H1 (cell line): ENCODE data around the gene TFPI2. TPM values are rescaled to one million over a fixed set of nuclear protein-coding genes. Genes with fewer than 3 reads are reported as not detected.

ENCODE experiments used
- CTCF ChIA-PET: fragments of 300-600 bp; sonication (Branson Sonifier 250); formaldehyde crosslinking; loops from one replicate; lab custom pipeline; 2021; ENCODE audit not compliant: partially characterized antibody; lab: Charles Lee
- POLR2A ChIA-PET: fragments of 300-600 bp; sonication (Branson Sonifier 250); formaldehyde crosslinking; loops from one replicate; lab custom pipeline; 2021; ENCODE audit warnings: inconsistent platforms; ENCODE audit not compliant: partially characterized antibody; lab: Charles Lee
- DNase-seq, 2 experiments: peaks; one replicate each; pipeline versions ENCODE4 v3.0.0 to v3.0.0-alpha.2; 2010 to 2022; ENCODE audit warnings: low spot score in 2 of 2, low read depth in 1 of 2, mixed read lengths in 1 of 2
- FAIRE-seq: peaks from 2 replicates; lab custom pipeline; 2011; peaks lifted over from hg19 to GRCh38; lab: Jason Lieb, UNC
- H2AFZ ChIP-seq: 2 replicates; pipeline ENCODE4 v1.8.1; 2012; ENCODE audit warnings: low read length, inconsistent platforms
- H2AK5ac ChIP-seq: 2 replicates; pipeline ENCODE4 v1.6.1; 2013; ENCODE audit warnings: low read depth, low read length
- H2BK120ac ChIP-seq: replicated peaks from 2 replicates; pipeline ENCODE3; 2013; ENCODE audit warnings: low read depth, low read length, inconsistent platforms
- H2BK12ac ChIP-seq: 2 replicates; pipeline ENCODE4 v1.6.1; 2013; ENCODE audit warnings: low read depth, low read length
- H2BK15ac ChIP-seq: 2 replicates; pipeline ENCODE4 v1.6.1; 2013; ENCODE audit warnings: low read length
- H2BK20ac ChIP-seq: 2 replicates; pipeline ENCODE4 v1.6.1; 2013; ENCODE audit warnings: low read length
- H2BK5ac ChIP-seq: 2 replicates; pipeline ENCODE4 v1.6.1; 2013; ENCODE audit warnings: low read depth, low read length
- H3K14ac ChIP-seq: 2 replicates; pipeline ENCODE4 v1.6.1; 2013; ENCODE audit warnings: inconsistent platforms; ENCODE audit not compliant: insufficient read length
- H3K18ac ChIP-seq: 2 replicates; pipeline ENCODE4 v1.6.1; 2013; ENCODE audit warnings: low read length; ENCODE audit errors: extremely low read depth
- H3K23ac ChIP-seq: 2 replicates; pipeline ENCODE4 v1.6.1; 2013; ENCODE audit warnings: inconsistent platforms; ENCODE audit not compliant: insufficient read length
- H3K23me2 ChIP-seq: 2 replicates; pipeline ENCODE4 v1.6.1; 2013; ENCODE audit warnings: low read depth, low read length
- H3K27ac ChIP-seq: 2 replicates; pipeline ENCODE4 v1.6.1; 2011; ENCODE audit warnings: low read depth, low read length, inconsistent platforms
- H3K27me3 ChIP-seq, 4 experiments: replicated peaks in 1 of 4; 1 replicate in 1 of 4; 2 replicates in 3 of 4; pipeline versions ENCODE4 v1.6.1 to v1.8.1; 2011 to 2013; ENCODE audit warnings: low read length in 3 of 4, mild to moderate bottlenecking in 3 of 4, inconsistent platforms in 2 of 4, mixed read lengths in 2 of 4, moderate library complexity in 1 of 4; ENCODE audit not compliant: control insufficient read depth in 3 of 4, insufficient read depth in 3 of 4; ENCODE audit errors: extremely low read depth in 1 of 4
- H3K36me3 ChIP-seq, 4 experiments: 2 replicates each; pipeline versions ENCODE4 v1.6.1 to v1.8.1; 2011 to 2013; ENCODE audit warnings: mild to moderate bottlenecking in 4 of 4, low read length in 3 of 4, moderate library complexity in 2 of 4, control low read depth in 1 of 4, inconsistent platforms in 1 of 4; ENCODE audit not compliant: insufficient read depth in 4 of 4, control insufficient read depth in 2 of 4
- H3K4ac ChIP-seq: replicated peaks from 2 replicates; pipeline ENCODE3; 2013; ENCODE audit warnings: low read length, low read depth, mixed read lengths, inconsistent platforms; ENCODE audit not compliant: insufficient read length
- H3K4me1 ChIP-seq, 4 experiments: replicated peaks in 1 of 4; 1 replicate in 1 of 4; 2 replicates in 3 of 4; pipeline versions ENCODE4 v1.6.1 to v1.8.1; 2011 to 2013; ENCODE audit warnings: low read length in 3 of 4, inconsistent platforms in 2 of 4, mixed read lengths in 1 of 4; ENCODE audit not compliant: insufficient read depth in 4 of 4, control insufficient read depth in 3 of 4
- H3K4me2 ChIP-seq, 2 experiments: 2 replicates each; pipeline versions ENCODE4 v1.6.1 to v1.8.1; 2011 to 2013; ENCODE audit warnings: low read depth in 2 of 2, low read length in 2 of 2, control low read depth in 1 of 2, inconsistent platforms in 1 of 2, mild to moderate bottlenecking in 1 of 2; ENCODE audit not compliant: insufficient read depth in 1 of 2
- H3K4me3 ChIP-seq, 4 experiments: fragments of 200-600, 300-600 bp in 1 of 4; sonication (generic), shearing (Covaris generic), sonication (Bioruptor Twin) in 1 of 4; 2 replicates each; pipeline versions ENCODE4 v1.5.1 to v1.8.1; 2011 to 2016; ENCODE audit warnings: low read length in 4 of 4, low read depth in 3 of 4, control low read depth in 2 of 4, inconsistent platforms in 2 of 4, mild to moderate bottlenecking in 2 of 4, mixed read lengths in 1 of 4, moderate library complexity in 1 of 4; ENCODE audit not compliant: insufficient read depth in 2 of 4; ENCODE audit errors: extremely low read depth in 1 of 4
- H3K56ac ChIP-seq: replicated peaks from 2 replicates; pipeline ENCODE3; 2013; ENCODE audit warnings: low read depth, mild to moderate bottlenecking, mixed read lengths, low read length, inconsistent platforms; ENCODE audit not compliant: insufficient read length
- H3K79me1 ChIP-seq: 2 replicates; pipeline ENCODE4 v1.6.1; 2013; ENCODE audit warnings: low read depth, low read length, control low read depth
- H3K79me2 ChIP-seq, 2 experiments: 2 replicates each; pipeline versions ENCODE4 v1.6.1 to v1.8.1; 2012 to 2013; ENCODE audit warnings: low read length in 2 of 2, mild to moderate bottlenecking in 2 of 2, inconsistent platforms in 1 of 2; ENCODE audit not compliant: insufficient read depth in 2 of 2, control insufficient read depth in 1 of 2
- H3K9ac ChIP-seq, 4 experiments: replicated peaks in 1 of 4; 1 replicate in 1 of 4; 2 replicates in 3 of 4; pipeline versions ENCODE4 v1.6.1 to v1.8.1; 2011 to 2013; ENCODE audit warnings: low read depth in 3 of 4, low read length in 3 of 4, control low read depth in 2 of 4, mild to moderate bottlenecking in 2 of 4, moderate library complexity in 2 of 4, inconsistent platforms in 1 of 4; ENCODE audit errors: extremely low read depth in 1 of 4
- H3K9me3 ChIP-seq, 2 experiments: 2 replicates each; pipeline versions ENCODE4 v1.6.1 to v1.8.1; 2012 to 2013; ENCODE audit warnings: mild to moderate bottlenecking in 2 of 2, moderate library complexity in 2 of 2, control low read depth in 1 of 2, inconsistent platforms in 1 of 2, low read depth in 1 of 2, low read length in 1 of 2, mixed read lengths in 1 of 2; ENCODE audit not compliant: insufficient read depth in 2 of 2
- H4K20me1 ChIP-seq, 2 experiments: replicated peaks in 1 of 2; 2 replicates each; pipeline versions ENCODE3 to v1.8.1; 2011 to 2013; ENCODE audit warnings: inconsistent platforms in 2 of 2, low read length in 2 of 2, mild to moderate bottlenecking in 1 of 2; ENCODE audit not compliant: insufficient read depth in 2 of 2, control insufficient read depth in 1 of 2
- H4K5ac ChIP-seq: 2 replicates; pipeline ENCODE4 v1.6.1; 2013; ENCODE audit warnings: low read length, low read depth, mixed read lengths, inconsistent platforms; ENCODE audit not compliant: insufficient read length
- H4K8ac ChIP-seq: 2 replicates; pipeline ENCODE4 v1.8.0; 2013; ENCODE audit warnings: mild to moderate bottlenecking, moderate library complexity, low read length, inconsistent platforms; ENCODE audit not compliant: insufficient read depth; ENCODE audit errors: extremely low read depth
- H4K91ac ChIP-seq: replicated peaks from 2 replicates; pipeline ENCODE3; 2013; ENCODE audit warnings: low read length, mixed read lengths, inconsistent platforms; ENCODE audit not compliant: insufficient read length
- ASH2L ChIP-seq: fragments of 200-600, 300-600 bp; sonication (generic); IDR thresholded peaks from one replicate; pipeline ENCODE4 v1.7.1; 2017; ENCODE audit warnings: low read length
- E2F6 ChIP-seq: IDR thresholded peaks from 2 replicates; pipeline ENCODE4 v1.6.1; 2012; ENCODE audit warnings: inconsistent platforms
- EGR1 ChIP-seq: IDR thresholded peaks from 2 replicates; pipeline ENCODE4 v1.6.1; 2011; ENCODE audit warnings: low read depth, low read length, borderline replicate concordance
- KDM4A ChIP-seq: IDR thresholded peaks from one replicate; pipeline ENCODE4 v1.7.1; 2012; ENCODE audit warnings: low read depth, mild to moderate bottlenecking, moderate library complexity, low read length, inconsistent platforms; ENCODE audit not compliant: severe bottlenecking
- MAFK ChIP-seq: IDR thresholded peaks from 2 replicates; pipeline ENCODE4 v1.6.1; 2012; ENCODE audit warnings: low read depth, mild to moderate bottlenecking, improper control_type of control experiment, low read length
- PHF8 ChIP-seq: fragments of 200-600 bp; sonication (generic); conservative IDR thresholded peaks from 2 replicates; pipeline ENCODE4 v1.7.1; 2012; ENCODE audit warnings: low read depth, mild to moderate bottlenecking, inconsistent platforms, low read length, moderate library complexity
- RAD21 ChIP-seq, 2 experiments: IDR thresholded peaks in 1 of 2; conservative IDR thresholded peaks in 1 of 2; 2 replicates each; pipeline ENCODE4 v1.6.1; 2011; ENCODE audit warnings: low read depth in 2 of 2, low read length in 2 of 2, improper control_type of control experiment in 1 of 2, inconsistent platforms in 1 of 2, mild to moderate bottlenecking in 1 of 2, moderate library complexity in 1 of 2
- WGBS, 2 experiments: shearing (Covaris generic) in 1 of 2; methylation state at CpG; one replicate each; pipeline versions ENCODE4 v1.1.6 to v1.1.7; 2013 to 2015; ENCODE audit warnings: low lambda C conversion rate in 2 of 2, mixed read lengths in 2 of 2, inconsistent platforms in 1 of 2, low coverage in 1 of 2, missing lambda C conversion rate in 1 of 2; ENCODE audit not compliant: insufficient replicate concordance in 2 of 2, insufficient coverage in 1 of 2, insufficient read length in 1 of 2; ENCODE audit errors: extremely low coverage in 1 of 2, missing lambda C conversion rate in 1 of 2; 5-methylcytosine and 5-hydroxymethylcytosine counted together
- long read RNA-seq, 2 experiments: library from RNA in 1 of 2; library from capped mRNA in 1 of 2; stranded (forward); transcript quantifications; one replicate each; pipeline ENCODE4 v2.0.0, GENCODE V29; 2021; ENCODE audit warnings: inconsistent platforms in 1 of 2
- polyA minus RNA-seq, 3 experiments: library from RNA; depleted of rRNA, polyadenylated mRNA; stranded (reverse); fragments of >200 nt; gene quantifications; 1 replicate in 2 of 3; 2 replicates in 1 of 3; pipeline ENCODE4 v1.2.3, GENCODE V29; 2011
- polyA plus RNA-seq, 7 experiments: library from polyadenylated mRNA; depleted of rRNA in 3 of 7; stranded (reverse) in 5 of 7; unstranded in 2 of 7; fragments of >200 nt in 5 of 7; fragments of 200-250 nt in 2 of 7; gene quantifications; 1 replicate in 5 of 7; 2 replicates in 1 of 7; 4 replicates in 1 of 7; pipeline versions ENCODE4 v1.2.1 to v1.2.3, GENCODE V29; 2011 to 2013; ENCODE audit warnings: missing spikeins in 2 of 7, mixed read lengths in 2 of 7
- total RNA-seq: library from RNA; stranded (reverse); fragmentation: NEBNext Ultra II Directional; extraction: Animal tissue kit (Norgen Biotek cat#: 25700); gene quantifications from 2 replicates; pipeline ENCODE4 v1.2.1, GENCODE V29; 2021

Gene TFPI2
- 8.9 and 10.9 TPM in 2 replicates for total RNA-seq
- polyA plus RNA-seq (2011; rRNA removed): 6.8 and 7.5 TPM in 2 replicates
- polyA plus RNA-seq (2011; cell fraction: cytosol; rRNA removed): 6.8 TPM
- polyA plus RNA-seq (2011; cell fraction: nucleus; rRNA removed): 7.8 TPM
- 7.4 to 12.2 TPM (median 8.2 TPM) in 4 replicates for polyA plus RNA-seq (2012, experiment 1 of 2)
- polyA plus RNA-seq (2012, experiment 2 of 2): 7.9 TPM
- 41.7 TPM for polyA plus RNA-seq (2013, experiment 1 of 2)
- polyA plus RNA-seq (2013, experiment 2 of 2): 47.9 TPM
- polyA minus RNA-seq (2011; rRNA and poly(A)+ RNA removed): 1.4 and 2.7 TPM in 2 replicates
- polyA minus RNA-seq (2011; cell fraction: cytosol; rRNA and poly(A)+ RNA removed): 1.9 TPM
- 5.4 TPM for polyA minus RNA-seq (2011; cell fraction: nucleus; rRNA and poly(A)+ RNA removed)
- long read RNA-seq, experiment 1, transcript TFPI2-201 (5 exons, 2,445 nt): major isoform, 8 of 11 reads
- long read RNA-seq, experiment 1, partial matches to known transcripts: 2 of 11 reads
- long read RNA-seq, experiment 1, other reads (novel, unspliced or antisense): 1 of 11 reads
- long read RNA-seq, experiment 2, transcript TFPI2-201 (5 exons, 2,445 nt): major isoform, 20 of 22 reads
- long read RNA-seq, experiment 2, partial matches to known transcripts: 1 of 22 reads
- long read RNA-seq, experiment 2, other reads (novel, unspliced or antisense): 1 of 22 reads

GRCh38 chr7:93890464-93891068, at the start of gene TFPI2:
TFPI2 (minus strand) TSS chr7:93890753; CDS start chr7:93890678, 75 bp downstream.
- no peaks in the 10 kb centered on the region for H3K79me1 ChIP-seq
- no peak within 1 kb of the TSS for H3K4ac ChIP-seq
- no peaks in the 10 kb centered on the region for H3K79me2 ChIP-seq
- H3K14ac ChIP-seq: no peak within 1 kb of the TSS
- no peak within 1 kb of the TSS; the same call in 1 of the 2 replicates for H2BK5ac ChIP-seq
- H3K4me2 ChIP-seq: peak within 1 kb of the TSS; percentile 66 to 81
- peak within 1 kb of the TSS in 2 of 4 experiments; percentile 13 to 16; a peak in 4 of 7 replicates for H3K9ac ChIP-seq
- no peak within 1 kb of the TSS for H4K5ac ChIP-seq
- peak; percentile 43 to 74 for DNase-seq
- peaks cover 6% of the 10 kb centered on the region; the same call in 1 of the 2 replicates for H3K23me2 ChIP-seq
- no peak within 1 kb of the TSS for H4K91ac ChIP-seq
- H2BK120ac ChIP-seq: no peak within 1 kb of the TSS
- H3K23ac ChIP-seq: no peak within 1 kb of the TSS
- H2BK15ac ChIP-seq: peak within 1 kb of the TSS; percentile 18
- POLR2A ChIA-PET: interaction anchor here (0.7 to 1.6 kb wide), 3 partner anchors 11 to 112 kb away, joined by 3 to 4 read pairs (median 4); partner anchors contain the start of gene GNG11
- 1% methylated on average over 34 of the region's 49 CpGs; no CpG with 5 or more reads in 1 of the 2 experiments for WGBS, 2 experiments
- no peaks in the 10 kb centered on the region for H4K20me1 ChIP-seq
- H3K27ac ChIP-seq: no peak within 1 kb of the TSS
- H3K9me3 ChIP-seq: no peaks in the 10 kb centered on the region
- no peak for FAIRE-seq
- CTCF ChIA-PET: interaction anchor here (0.6 to 6.3 kb wide), 16 partner anchors 10 to 644 kb away, joined by 3 to 47 read pairs (median 3); partner anchors contain the start of gene GNGT1
- peak within 1 kb of the TSS; percentile 66 to 84 (median 74) for H3K4me3 ChIP-seq
- H2BK20ac ChIP-seq: no peak within 1 kb of the TSS
- peaks cover 0 to 25% (median 6%) of the 10 kb centered on the region in 4 experiments; a peak in 5 of 7 replicates for H3K27me3 ChIP-seq
- no peak within 1 kb of the TSS for H2AK5ac ChIP-seq
- no peaks in the 10 kb centered on the region for H3K36me3 ChIP-seq
- H2AFZ ChIP-seq: peak within 1 kb of the TSS; percentile 95
- peak within 1 kb of the TSS; percentile 67 for H3K18ac ChIP-seq
- H3K56ac ChIP-seq: no peak within 1 kb of the TSS
- H4K8ac ChIP-seq: no peak within 1 kb of the TSS
- H2BK12ac ChIP-seq: no peak within 1 kb of the TSS
- H3K4me1 ChIP-seq: no peaks in the 10 kb centered on the region
- TF ChIP-seq PHF8 (0 out of 2 replicates have a peak, but pooled peaks have one; percentile 46), E2F6 (peak; percentile 10; the same call in 1 of the 2 replicates), MAFK (peak; percentile 42; the same call in 1 of the 2 replicates), RAD21 (IDR thresholded peaks at IDR 0.05 in 1 of 2, conservative IDR thresholded peaks at IDR 0.05 in 1 of 2; ENCODE audit: low read depth in 2 of 2, low read length in 2 of 2) (peak; percentile 13 to 15; a peak in 2 of 4 replicates), EGR1 (0 out of 2 replicates have a peak, but pooled peaks have one; percentile 64), KDM4A (peak; percentile 95), ASH2L (peak; percentile 80)
